HG03175 (cell line): Measurements from ENCODE around the gene ZNF420.
A peak's percentile ranks its signal among the peaks of the same experiment; 100 is the strongest.
"Not testable (repeated sequence)": the region's sequence is repeated elsewhere in the genome, so short reads cannot be mapped to it uniquely, and the experiment has no call there.

Source experiments
- ATAC-seq: cut with Tn5 transposase; IDR thresholded peaks from one replicate; pipeline ENCODE4 v1.9.1; 2021; ENCODE audit warnings: mild to moderate bottlenecking, moderate library complexity; ENCODE audit not compliant: unreplicated experiment

Gene ZNF420

DNA sequence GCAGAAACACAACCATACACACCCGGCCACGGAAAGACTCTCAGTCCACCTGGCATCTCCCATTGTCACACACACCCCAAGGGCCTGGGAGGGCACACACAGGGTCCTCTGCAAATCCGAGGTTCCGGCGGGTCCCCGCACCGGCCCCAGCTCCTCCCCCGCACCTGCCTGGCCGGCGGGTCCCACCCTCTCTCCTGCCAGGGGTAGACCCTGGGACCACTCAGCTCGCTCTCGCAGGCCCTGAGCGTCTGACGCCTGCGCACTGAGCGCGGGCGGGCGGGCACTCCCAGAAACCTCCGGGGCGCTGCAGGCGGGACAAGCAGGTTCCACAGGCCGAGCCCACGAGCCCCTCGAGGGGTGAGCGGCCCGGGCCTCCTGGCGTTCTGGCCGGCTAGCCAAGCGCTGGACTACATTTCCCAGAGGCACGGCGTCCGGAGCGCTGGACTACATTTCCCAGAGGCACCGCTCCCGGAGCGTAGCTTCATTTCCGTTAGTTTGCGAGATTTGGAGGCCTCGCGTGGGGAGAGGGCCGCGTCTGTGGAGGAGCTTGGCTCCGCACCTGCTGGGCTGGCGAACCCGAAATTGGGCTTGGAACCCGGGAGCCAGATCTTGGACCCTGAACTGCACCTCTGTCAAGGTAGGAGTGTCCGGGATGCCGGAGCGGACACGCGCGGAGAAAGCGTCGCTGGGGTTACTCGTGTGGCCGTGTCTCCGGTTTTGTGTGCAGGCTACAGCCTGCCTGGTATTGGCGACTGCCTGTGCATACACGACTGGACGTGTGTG is at the start of gene ZNF420:
Gene ZNF420, plus strand, starts transcription at position 500 of the 783 bp plus-strand sequence. CDS start 10,686 bp downstream, outside the sequence.
- ATAC-seq: peak; percentile 97

DNA sequence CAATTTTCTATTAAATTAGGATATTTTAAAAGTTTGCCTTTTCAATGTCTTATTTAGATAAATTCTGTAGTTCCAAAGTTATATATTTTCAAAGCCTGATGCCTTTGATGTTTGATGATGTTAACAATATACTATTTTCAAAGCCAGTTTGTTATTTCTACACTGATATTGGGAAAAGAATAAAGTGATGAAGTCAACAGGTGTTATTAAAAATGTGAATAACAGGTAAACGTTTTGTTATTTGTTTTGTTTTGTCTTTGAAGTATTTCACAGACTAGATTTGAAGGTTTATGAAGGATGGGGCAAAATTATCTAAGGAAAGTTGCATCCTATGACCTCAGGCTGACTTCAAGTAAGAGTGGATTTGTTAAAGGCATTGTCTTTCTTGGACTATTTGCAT is 33.1 kb upstream of the ZNF420 start:
- no peak for ATAC-seq

DNA sequence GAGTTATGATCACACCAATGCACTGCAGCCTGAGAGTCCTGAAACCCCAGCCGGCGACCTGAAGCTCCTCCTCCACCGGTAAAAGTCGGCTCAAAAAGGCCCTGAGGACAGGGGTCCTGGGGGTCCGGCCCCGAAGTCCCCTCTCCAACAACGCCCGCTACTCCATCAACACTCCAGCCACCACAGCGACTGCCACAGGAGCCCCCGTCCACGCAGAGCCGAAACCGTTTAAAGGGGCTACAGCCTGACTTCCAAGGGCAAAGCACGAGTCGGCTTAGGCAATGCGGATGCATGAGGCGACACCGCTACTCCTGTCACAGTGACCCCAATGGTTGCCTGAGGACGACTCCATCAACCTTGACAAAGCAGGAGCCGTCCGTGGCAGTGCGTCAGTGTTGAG is 22.9 kb upstream of the ZNF420 start:
- ATAC-seq: no peak

DNA sequence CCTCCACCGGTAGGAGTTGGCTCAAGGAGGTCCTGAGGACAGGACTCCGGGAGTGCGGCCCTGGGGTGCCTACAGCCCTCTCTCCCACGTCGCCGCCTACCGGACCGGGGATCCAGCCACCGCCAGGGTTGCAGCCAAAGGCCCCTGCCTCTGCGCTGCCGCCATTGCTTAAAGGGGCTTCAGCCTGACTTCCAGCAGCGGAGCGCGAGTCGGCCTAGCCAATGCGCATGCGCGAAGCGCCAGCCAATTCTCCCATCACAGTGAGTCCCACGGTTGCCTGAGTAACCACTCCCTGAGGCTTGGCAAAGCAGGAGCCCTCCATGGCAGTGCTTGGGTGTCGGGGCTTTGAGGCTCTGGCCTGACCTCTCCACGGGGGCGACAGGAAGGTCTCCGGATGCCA is 21.5 kb upstream of the ZNF420 start:
- no peak for ATAC-seq

DNA sequence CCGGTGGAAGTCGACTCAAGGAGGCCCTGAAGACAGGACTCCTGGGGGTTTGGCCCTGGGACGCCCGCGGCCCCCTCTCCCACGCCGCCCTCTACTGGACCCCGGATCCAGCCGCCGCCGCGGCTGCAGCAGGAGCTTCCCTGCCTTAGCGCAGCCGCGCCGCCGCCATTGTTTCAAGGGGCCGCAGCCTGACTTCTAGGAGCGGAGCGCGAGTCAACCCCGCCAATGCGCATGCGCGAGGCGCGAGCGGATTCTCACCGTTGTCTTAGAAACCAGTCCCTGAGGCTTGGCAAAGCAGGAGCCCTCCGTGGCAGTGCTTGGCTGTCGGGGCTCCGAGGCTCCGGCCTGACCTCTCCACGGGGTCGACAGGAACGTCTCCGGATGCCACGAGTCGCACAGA is 19.1 kb upstream of the ZNF420 start:
- no peak for ATAC-seq

DNA sequence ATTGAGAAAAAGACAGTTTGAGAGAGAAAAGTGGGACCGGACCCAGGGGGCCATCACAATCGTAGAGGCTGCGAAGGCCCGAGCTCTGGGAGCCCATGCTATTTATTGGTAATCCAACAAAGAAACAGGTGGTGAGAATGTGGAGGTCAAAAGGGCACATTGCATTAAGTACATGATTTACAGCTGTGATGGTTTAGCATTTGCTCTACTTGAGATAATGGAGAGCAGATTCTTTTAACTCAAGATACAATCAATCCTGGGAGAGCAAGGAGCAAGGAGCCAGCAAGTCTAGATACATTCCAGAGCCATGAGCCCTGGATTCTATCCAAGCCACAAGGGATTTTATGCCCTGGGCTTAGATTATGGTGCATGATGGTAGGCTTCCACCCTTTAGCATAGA is 13.3 kb upstream of the ZNF420 start:
- not testable (repeated sequence) for ATAC-seq

DNA sequence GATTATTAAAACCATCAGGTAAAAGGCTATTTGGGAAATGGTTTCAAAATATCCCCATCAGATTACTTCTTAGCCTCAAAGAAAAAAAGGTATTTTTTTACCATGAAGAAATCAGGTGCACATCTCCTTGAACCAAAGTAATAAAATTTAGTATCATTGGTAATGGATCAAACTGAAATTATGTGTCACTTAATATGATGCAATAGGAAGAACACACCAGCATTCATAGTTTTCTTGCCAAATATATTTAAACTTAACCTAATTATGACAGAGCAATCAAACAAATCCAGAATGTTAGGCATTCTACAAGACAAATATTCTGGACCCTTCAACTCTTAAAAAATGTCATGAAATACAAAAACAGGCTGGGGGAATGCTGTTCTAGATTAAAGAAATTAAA is 4.1 kb upstream of the ZNF420 start:
- no peak for ATAC-seq

DNA sequence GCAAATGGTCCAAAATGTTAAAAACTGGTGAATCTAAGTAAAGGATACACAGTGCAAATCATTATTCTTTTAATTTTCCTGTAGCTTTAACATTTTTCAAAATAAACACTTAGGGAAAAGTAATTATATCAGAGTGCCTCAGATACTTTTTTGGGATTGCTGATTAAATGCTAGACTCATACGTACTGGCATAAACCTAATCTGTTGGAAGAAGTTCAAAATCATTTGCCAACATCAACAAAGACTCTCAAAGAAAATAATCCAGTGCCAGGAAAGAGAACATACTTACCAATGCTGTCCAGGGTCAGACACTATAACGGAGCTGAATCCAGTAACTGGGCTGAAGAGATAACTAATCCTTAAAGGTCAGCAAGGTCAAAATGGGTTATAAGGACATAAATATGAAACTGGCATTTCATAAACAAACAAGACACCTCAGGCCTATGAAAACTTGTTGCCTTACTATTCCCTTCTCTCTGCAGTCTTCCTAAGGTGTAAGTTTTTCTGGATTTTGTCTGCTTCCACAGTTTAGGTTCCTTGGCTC is 3.3 kb upstream of the ZNF420 start:
- ATAC-seq: no peak

DNA sequence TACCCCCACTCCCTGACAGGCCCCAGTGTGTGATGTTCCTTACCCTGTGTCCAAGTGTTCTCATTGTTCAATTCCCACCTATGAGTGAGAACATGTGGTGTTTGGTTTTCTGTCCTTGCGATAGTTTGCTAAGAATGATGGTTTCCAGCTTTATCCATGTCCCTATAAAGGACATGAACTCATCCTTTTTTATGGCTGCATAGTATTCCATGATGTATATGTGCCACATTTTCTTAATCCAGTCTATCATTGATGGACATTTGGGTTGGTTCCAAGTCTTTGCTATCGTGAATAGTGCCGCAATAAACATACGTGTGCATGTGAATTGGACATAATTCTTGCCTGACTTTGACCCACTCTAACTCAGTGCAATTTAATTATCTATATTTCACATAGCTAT is 1.7 kb upstream of the ZNF420 start:
- ATAC-seq: not testable (repeated sequence)

DNA sequence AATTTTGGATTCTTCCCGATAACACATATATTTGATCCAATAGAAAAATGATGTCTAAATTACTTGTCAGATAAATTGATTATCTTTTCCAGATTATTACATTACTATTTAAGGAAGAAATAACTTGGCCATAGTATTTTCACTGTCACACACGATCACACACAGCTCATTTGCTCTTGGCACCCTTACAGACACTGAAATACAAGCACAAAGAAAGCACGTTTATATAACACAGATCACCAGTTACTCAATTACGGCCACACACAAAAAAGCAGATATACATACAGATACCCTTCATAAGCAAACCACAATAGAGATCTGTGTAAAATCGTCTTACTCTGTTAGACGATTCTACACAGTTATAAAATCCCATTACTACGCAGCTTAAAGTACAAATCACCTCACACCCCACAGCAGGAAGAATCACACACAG is 716 bp upstream of the ZNF420 start:
- ATAC-seq: no peak

DNA sequence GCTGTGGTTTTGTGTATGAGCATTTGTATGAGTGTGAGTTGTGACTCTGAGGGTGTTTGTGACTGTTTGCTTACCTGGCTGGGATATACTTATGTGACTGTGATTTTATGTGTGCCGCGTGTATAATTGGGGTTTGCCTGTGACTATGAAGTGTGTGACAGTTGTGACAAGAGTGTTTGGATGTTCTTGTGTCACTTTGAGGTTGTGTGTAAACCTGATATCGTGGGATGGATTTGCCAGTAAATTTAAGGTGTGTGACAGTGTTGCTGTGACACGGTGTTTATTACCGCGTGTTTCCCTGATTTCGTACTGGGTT is 442 bp downstream of the ZNF420 start:
- ATAC-seq: no peak

DNA sequence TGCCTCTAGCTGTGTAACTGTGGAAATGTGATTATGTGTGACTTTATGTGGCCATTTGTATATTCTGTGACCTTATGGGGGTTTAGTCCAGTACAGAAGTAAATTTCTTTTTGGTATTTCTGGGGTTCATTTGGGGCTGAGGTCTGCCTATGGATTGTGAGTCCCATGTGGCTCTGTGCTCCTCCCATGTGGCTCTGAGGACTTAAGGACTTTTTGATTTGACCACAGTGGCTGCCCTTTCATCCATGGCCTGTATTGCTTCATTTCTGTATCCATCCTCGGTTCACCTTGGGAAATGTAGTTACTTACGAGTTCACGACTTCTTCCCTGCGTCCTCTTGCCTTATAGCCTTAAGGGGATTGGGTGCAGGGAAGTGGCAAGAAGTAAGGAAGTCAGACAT is 1.0 kb downstream of the ZNF420 start:
- ATAC-seq: no peak

DNA sequence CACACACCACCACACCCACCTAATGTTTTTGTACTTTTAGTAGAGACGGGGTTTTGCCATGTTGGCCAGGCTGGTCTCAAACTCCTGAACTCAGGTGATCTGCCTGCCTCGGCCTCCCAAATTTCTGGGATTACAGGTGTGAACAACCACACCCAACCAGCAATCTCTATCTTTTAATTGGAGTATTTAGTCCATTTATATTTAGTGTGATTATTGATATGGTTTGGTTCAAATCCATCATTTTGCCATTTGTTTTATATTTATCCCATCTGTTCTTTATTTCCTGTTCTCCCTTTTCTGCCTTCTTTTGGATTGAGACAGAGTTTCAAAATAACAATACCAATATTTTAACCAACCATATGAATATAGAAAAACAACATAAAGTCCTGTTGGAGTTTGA is 4.1 kb downstream of the ZNF420 start:
- ATAC-seq: no peak

DNA sequence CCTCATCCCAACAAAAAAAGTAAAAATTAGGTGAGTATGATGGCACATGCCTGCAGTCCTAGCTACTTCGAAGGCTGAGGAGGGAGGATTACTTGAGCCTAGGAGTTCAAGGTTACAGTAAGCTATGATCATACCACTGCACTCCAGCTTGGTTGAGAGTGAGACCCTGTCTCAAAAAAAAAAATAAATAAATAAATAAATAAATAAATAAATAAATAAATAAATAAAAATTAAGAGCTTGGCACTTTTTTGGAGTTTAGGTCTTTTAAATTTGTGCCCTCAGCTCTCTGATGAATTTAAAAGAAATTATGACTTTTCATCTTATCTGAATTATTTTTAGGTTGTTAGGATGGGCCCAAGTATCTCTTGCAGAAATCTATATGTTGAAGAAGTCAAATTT is 8.9 kb downstream of the ZNF420 start:
- ATAC-seq: no peak

DNA sequence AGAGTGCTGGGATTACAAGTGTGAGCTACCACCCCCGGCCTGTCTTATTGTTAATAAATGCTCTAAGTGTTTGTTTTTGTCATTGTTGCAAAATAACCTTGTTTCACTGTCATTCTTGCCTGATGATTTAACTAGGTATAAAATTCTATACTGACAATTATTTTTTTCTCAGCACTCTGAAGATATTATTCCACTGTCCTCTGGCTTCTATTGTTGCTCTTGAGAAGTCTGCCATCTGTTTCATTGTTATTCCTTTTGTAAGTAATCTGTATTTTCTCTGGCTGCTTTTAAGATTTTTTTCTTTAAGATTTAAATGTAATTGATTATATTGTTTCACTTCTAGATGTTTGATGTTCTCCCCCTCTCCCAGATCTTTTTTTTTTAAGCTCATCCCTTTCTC is 17.6 kb downstream of the ZNF420 start:
- ATAC-seq: no peak

DNA sequence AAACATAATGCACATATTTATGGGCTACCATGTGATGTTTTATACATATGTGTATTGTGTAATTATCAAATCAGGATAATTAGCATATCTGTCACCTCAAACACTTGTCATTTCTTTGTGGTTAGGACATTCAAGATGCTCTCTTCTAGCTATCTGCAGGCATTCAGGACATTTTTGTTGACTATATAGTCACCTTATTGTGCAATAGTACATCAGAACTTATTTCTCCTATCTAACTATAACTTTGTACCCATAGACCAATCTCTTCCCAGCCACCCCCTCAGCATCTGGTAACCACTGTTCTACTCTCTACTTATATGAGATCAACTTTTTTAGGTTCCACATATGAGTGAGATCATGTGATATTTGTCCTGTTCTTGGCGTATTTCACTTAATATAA is 20.3 kb downstream of the ZNF420 start:
- no peak for ATAC-seq

DNA sequence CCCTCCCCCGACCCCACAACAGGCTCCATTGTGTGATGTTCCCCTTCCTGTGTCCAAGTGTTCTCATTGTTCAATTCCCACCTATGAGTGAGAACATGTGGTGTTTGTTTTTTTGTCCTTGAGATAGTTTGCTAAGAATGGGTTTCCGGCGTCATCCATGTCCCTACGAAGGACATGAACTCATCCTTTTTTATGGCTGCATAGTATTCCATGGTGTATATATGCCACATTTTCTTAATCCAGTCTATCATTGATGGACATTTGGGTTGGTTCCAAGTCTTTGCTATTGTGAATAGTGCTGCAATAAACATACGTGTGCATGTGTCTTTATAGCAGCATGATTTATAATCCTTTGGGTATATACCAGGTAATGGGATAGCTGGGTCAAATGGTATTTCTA is 25.9 kb downstream of the ZNF420 start:
- not testable (repeated sequence) for ATAC-seq

DNA sequence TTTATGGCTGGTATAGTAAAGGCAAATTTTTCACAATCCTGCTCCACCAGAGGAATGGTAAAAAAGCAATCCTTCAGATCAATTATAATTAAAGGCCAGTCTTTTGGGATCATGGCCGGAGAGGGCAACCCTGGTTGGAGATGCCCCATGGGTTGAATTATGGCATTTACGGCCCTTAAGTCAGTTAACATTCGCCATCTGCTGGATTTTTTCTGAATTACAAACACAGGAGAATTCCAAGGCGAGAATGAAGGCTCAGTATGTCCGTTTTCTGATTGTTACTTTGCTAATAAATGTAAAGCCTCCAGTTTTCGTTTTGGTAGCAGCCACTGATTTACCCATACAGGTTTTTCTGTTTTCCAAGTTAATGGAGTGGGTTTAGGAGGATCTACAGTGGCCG is 33.5 kb downstream of the ZNF420 start:
- not testable (repeated sequence) for ATAC-seq

DNA sequence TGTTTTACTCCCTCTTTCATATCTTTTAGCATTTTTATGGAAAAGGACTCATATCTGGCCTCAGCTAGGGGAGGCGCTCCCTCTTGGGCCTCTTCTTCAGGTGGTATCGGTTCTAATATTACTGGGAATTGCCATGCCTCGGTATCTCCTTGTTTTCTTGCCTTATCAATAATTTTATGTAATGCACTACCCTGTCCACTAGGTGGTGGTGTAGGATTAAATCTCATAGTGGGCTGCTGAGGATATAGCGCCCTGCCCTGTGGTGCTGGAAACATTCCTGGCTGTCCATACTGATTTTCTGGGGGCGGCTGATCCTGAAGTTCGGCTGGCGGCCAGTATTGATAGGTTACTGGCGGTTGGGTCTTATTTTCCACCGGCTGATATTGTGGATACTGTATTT is 35.8 kb downstream of the ZNF420 start:
- no peak for ATAC-seq

DNA sequence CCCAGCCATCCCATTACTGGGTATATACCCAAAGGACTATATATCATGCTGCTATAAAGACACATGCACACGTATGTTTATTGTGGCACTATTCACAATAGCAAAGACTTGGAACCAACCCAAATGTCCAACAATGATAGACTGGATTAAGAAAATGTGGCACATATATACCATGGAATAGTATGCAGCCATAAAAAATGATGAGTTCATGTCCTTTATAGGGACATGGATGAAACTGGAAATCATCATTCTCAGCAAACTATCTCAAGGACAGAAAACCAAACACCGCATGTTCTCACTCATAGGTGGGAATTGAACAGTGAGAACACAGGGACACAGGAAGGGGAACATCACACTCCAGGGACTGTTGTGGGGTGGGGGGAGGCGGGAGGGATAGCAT is 43.9 kb downstream of the ZNF420 start:
- not testable (repeated sequence) for ATAC-seq

DNA sequence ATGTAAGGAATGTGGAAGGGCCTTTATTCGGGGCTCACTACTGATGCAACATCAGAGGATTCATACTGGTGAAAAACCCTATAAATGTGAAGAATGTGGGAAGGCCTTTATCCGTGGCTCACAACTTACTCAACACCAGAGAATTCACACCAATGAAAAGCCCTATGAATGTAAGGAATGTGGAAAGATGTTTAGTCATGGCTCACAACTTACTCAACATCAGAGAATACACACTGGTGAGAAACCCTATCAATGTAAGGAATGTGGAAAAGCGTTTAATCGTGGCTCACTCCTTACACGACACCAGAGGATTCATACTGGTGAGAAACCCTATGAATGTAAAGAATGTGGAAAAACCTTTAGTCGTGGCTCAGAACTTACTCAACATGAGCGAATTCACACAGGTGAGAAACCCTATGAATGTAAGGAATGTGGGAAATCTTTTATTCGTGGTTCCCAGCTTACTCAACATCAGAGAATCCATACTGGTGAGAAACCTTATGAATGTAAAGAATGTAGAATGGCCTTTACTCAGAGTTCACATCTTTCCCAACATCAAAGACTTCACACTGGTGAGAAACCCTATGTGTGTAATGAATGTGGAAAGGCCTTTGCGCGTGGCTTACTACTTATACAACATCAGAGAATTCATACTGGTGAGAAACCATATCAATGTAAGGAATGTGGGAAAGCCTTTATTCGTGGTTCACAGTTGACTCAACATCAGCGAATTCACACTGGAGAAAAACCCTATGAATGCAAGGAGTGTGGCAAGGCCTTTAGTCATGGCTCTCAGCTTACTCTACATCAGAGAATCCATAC is 50.0 kb downstream of the ZNF420 start:
- ATAC-seq: no peak

DNA sequence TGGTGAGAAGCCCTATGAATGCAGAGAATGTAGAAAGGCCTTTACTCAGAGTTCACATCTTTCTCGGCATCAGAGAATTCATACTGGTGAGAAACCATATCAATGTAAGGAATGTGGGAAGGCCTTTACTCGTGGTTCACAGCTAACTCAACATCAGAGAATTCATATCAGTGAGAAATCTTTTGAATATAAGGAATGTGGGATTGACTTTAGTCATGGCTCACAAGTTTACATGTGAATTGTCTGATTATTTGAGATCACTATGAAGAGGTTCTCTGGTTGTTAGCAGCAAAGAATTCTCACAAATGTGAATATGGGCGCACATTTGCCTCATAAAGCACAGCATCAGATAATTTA is 50.6 kb downstream of the ZNF420 start:
- no peak for ATAC-seq
